GM21576 (cell line): ENCODE data around the gene CCR3.

Experiments used
- ATAC-seq: cut with Tn5 transposase; IDR thresholded peaks from one replicate; pipeline ENCODE4 v1.9.1; 2021; ENCODE audit warnings: mild to moderate bottlenecking, moderate library complexity; ENCODE audit not compliant: unreplicated experiment

CCR3 gene

DNA sequence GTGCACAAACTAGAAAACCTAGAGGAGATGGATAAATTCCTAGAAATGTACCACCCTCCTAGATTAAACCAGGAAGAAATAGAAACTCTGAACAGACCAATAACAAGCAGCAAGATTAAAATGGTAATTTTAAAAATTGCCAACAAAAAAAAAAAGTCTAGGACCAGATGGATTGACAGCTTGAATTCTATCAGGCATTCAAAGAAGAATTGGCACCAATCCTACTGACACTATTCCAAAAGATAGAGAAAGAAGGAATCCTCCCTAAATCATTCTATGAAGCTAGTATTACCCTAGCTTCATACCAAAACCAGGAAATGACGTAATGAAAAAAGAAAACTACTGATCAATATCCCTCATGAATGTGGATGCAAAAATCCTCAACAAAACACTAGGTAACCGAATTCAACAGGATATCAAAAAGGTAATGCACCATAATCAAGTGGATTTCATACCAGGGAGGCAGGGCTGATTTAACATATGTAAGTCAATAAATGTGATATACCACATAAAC is 24.0 kb upstream of the CCR3 start:
- no peak for ATAC-seq

DNA sequence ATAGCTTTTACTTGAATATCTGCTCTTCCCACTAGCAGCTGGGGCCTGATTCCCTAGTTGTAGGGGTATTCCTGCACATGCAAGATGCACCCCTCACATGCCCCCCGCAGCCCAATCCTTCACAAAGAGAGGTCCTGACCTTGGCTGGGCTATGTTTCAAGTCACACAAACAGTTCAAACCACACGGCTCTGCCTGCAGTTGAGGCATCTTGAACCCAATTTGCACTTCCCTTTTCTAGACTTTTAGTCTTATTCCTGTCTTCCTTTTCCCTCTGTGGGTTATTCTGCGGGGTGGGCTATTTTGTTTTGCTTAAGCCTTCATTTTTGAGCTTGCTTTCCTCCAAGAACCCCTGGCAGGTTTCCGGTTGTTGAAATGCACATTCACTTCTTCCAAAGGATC is 20.9 kb upstream of the CCR3 start:
- ATAC-seq, result no peak

DNA sequence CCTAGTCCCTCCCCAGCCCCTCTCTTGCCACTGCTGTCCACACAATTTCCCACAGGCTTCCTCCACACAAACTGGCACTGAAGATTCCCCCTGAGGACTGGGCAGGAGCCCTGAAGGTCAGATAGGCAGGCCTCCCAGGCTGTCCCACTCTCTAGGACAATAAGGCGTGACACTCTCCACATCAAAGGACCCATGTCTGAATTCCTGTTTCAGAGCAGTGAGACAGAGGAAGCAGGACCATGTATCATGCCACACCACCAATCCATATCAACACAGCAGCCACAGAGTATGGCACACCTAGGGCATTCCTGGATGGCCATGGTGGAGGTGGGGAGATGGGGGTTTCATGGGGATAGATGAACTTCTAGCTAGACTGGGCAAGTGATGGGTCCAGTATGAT is 20.3 kb upstream of the CCR3 start:
- ATAC-seq, result no peak

DNA sequence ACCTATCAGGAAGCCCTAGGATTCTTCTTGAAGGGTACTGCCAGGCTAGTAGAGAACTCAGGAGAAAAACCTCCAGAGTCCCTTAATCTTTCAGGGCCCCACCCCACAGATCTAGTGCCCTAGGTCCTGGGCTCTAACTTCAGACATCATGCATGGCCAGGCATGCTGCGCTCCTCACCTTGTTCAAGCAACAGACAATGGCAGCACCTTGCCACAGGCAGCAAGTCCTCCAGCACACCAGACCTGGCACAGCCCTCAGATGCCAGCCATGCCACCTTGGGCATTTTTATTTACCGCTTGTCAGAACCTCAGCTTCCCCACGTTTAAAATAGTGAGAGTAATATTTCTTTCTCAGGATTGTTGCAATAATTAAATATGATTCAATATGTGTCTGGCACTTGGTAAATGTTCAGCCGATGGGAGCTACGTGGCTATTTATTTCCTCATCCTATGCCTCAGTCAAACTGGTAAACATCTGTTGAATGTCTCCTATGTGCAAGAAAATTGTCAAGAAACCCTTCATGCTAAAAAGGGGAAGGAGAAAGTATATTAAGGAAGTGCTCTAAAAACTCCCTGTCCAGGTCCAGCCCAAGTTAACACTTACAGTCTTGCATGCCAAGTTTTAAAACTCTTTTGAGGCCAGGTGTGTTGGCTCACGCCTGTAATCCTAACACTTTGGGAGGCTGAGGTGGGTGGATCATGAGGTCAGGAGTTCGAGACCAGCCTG is 19.7 kb upstream of the CCR3 start:
- ATAC-seq, result no peak

DNA sequence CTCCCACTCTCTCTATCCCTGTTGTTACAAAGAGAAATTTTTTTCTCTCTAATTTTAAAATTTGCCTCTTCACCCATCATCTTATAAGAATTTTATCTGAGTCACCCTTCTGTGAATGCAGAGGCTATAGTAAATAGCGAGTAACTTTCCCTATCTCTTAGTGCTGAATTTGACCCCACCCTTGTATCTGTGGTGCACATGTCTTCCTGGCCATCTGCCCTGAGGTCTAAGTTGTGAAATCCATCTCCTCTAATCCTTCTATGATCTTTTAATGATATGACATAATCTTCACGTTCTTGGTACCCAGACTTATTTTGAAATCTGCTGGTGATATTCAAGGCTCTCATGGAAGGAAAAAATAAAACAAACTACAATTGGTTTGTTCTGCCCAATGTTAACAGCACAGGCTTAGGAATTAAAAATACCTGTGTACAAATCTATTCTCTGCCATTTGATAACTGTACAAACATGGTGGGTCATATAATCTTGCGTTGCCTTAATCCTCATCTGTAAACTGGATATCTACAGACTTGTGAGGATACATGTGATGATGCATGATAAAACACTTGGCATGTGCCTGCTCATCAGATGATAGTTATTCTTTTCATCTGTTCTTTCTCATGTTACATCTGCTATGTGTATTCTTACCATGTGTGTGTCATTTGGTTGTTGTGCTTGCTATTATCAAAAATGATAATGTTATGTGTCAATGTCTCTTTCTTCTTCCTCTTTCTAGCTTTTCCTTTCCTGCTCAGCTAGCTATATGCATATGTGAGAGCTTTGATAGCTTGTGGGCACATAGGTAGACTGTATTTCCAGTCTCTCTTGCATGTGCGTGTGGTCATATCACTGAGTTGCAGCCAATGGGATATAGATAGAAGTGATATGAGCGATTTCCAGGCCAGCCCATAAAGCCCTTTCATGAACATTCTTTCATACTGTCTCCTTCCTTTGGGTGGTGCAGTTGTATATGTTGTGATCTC is 13.7 kb upstream of the CCR3 start:
- no peak for ATAC-seq

DNA sequence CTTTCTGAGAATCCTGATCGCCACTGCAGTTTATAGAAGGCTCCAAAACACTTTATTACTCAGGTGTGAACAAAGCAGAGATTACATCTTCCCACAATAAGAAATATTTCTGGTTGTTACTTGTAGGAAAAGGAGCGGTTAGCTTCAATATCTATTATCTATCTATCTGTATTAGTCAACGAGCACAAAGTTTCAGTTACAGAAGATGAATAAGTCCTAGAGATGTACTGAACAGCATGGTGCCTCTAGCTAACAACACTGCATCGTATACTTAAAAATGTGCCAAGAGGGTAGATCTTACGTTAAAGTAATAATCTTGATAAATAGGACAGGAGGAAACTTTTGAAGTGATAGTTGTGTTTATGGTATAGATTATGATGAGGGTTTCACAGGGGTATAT is 10.9 kb upstream of the CCR3 start:
- ATAC-seq, result no peak

DNA sequence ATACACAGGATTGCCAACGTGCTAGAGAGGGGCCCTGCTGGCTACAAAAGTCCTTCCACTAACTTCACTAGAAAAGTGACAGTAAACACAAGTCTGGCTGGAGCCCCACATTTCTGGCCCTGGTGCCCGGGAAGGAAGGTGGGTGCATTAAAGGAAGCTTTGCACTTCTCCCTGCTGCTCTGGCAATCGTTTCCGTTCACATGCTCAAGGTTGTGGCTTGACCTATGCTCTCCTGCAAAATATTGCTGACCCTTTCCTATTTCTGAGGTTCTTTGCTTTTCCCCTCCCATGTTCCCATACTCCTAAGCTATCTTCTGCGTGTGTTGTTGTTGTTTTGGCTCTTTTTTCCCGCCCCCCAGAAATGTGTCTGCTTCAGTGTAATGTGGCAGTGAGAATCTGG is 9.1 kb upstream of the CCR3 start:
- ATAC-seq, result no peak

DNA sequence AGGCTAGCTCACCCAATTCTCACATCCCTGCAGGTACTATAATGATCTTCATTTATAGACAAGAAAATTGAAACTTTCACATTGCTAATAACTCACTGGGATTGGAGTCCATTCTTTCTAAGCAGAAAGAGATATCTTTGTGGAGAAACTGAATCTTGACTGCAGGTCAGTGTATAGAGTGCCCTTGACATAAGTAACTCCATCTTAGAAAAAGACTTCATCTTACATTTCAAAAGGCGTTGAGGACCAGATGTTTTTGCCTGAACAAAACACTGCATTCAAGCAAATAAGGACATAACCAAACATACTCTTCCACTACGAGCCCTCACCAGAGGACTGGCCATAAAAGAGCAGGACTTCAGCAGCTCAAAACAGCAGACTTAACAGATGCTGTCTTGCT is 6.8 kb upstream of the CCR3 start:
- ATAC-seq, result no peak

DNA sequence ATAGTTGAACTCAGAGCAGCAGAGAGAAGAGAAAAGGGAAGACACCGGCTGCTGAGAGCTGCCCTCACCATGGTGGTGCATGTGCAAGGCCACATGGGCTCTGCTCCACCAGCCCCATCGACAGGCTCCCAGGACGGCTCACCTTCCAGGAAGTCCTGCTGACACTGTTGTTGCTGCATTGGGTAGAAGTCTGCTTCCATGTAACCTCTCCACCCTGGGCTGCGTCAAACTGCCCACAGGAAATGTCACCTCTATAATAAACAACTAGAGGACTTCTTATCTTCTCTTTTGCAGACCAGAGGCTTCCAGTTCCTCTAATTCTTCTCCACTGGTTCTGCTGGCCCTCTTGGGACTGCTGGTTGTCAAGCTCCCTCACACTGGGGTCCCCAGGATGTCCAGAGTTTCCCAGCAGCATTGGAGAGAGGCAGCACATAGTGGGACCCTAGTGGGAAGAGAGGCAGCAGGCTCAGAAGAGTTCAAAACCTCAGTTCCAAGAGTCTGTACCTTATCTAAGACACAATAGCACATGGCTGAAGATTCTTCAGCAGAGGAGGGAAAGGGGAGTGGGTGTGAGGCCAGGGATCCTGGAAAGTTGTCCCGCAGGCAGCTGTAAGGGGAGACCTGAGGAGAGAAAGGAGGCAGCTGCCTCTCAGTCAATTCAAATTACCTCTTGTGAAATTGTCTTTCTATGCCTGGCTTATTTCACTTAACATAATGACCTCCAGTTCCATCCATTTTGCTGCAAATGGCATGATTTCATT is 5.8 kb upstream of the CCR3 start:
- no peak for ATAC-seq

DNA sequence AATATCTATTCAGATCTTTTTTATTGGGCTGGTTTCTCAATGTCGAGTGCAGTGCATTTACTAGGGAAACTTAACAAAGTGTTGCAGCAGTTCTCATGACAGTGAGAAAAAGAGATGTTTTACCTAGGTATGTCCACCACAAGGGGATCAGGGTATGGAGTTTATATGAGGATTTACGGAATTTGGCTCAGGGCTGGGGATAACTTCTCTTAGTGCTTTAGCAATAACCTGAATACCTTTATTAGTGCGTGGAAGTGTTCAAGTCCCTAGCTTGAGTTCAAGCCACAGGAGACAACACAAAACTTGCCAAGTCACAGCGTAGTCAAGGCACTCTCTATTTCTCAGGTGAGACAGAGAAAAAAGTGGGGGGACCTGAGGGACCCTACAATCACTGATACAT is 3.9 kb upstream of the CCR3 start:
- ATAC-seq, result no peak

DNA sequence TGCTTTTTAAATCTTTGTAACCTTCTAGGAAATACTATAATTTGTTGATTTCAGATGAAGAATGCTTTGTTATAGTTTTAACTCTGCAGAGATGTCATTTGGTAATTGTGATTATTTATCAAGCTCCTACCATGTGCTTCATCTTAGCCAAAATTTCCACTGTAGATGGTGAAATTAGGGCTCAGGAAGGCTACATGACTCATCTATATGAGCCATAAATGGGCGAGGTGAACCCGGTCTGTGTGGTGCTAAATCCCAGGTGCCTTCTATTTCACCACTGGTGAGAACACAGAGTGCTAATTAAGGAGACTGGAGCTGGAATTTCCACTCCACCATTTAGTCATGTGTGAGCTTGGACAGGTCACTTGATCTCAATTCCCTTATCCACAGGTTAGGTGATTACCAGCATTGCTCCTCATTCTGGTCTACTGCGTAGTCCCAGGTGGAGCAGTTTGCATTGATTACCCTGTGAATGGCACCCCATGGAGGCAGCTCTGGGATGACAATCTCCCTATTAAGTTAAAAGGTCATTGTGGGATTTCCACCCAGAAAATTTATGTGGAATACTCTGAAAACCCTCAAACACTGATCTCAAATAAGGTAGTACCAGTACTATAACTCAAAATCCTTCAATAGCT is 2.8 kb upstream of the CCR3 start:
- ATAC-seq, result no peak

DNA sequence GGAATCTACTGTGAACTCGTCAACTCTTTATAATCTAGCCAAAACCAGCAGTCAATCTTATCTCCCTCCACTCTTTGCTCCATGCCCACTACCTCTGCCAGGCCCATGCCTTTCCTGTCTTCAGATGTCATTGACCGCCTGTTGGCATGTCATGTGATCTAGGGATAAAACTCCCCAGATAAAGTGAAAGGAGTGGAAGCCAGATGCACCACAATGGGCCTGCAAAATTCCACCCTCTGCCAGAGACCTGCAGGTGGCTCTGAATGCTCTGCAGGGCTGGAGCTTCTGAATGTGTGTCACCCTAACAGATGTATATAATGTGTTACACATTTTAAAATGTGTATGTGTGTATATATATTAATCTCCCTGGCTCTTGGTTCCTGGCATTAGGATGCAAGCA is 2.3 kb upstream of the CCR3 start:
- ATAC-seq, result no peak

DNA sequence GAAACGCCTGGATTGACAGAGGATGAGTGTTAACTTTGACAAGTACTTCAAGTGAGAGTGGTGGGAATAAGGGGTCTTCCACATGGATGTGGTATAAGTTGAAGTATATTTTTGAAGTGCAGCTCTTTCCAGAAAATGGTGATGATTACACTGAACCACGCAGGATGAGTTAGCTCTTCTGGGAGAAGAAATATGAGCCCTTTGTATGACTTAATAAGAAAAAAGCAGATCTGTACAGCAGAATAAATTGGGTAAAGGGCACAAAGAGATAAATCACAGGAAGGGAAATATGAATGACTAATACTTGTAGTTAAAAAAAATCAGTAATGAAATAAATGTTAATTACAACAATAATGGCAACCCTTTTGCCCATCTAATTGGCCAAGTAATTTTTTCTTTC is 1.3 kb downstream of the CCR3 start:
- no peak for ATAC-seq

DNA sequence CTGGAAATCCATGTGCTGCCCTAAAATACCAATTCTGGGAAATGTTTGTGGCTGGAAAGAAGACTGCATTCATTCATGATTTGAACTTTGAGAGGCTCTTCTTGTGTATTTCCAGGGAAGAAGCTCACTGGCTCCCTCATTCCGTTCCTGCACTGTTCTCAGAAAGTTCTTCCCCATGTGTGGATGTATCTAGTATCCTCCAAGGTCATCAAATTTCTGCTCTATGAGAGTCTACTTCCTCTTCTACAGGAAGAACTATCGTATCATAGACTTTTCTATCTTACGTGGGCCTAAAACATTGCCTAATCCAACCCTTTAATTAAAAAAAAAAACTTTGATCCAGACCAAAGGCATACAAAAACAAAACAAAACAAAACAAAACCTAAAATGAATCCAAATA is 2.9 kb downstream of the CCR3 start:
- no peak for ATAC-seq

DNA sequence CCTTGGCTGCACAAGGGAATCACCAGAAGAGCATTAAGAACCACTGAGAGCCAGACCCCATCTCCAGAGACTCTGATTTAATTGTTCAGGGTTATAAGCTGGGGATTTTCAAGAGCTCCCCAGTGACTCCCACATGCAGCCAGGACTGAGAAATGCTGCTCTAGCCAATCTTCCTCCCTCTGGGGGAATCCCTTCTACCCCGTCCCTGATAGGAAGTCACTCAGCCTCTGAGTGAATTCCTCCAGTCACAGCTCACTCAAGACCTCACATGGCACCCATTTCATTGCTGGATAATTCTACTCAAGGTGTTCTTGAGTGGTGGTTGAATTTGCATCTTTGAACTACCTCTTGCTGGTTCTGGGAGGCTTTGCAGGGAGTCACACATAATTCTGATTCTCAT is 10.7 kb downstream of the CCR3 start:
- ATAC-seq, result no peak

DNA sequence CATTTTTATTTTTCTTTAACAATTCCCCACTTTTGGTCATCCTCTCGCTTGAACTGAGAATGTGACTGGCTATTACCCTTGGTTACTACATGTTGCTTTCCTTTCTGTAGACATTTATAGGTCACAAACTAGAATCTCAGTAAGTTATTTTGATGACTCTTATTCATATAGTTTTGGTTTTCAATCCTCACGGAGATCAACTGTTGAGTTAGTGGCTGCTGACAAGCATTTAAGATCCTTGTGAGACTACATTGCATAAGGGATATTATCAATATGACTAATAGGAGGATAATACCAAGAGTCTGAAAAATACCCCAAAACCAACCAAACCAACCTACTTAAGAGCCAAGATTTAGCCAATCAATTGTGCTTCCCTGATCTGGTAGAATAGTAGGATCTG is 16.3 kb downstream of the CCR3 start:
- no peak for ATAC-seq

DNA sequence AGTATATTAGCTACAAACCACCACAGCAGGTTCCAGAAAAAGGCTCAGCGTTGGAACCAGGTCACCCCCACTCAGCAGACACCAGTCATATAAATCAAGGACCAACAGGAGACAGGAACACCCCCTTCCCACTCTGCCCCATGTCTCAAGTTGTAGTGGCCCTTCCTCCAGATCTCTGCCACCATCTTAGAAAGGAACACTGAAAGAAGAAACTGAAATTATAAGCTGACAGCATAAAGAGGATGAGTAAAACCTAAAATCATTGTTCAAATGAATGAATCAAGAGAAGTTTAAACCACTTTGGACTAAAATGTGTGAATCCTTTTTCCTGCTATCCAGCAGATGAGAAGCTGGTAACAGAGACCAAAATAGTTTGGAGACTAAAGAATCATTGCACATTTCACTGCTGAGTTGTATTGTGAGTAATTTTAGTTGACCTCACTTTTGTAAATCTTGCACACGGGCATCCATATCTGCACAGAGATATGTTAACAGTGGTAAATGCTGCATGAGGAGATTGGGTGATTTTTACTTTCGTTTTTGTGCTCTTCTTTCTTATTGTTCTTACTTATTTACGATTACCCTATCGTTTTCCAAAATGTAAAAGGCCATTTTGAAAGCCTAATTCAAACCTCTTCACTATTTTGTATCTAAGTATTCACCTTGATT is 19.8 kb downstream of the CCR3 start:
- no peak for ATAC-seq

DNA sequence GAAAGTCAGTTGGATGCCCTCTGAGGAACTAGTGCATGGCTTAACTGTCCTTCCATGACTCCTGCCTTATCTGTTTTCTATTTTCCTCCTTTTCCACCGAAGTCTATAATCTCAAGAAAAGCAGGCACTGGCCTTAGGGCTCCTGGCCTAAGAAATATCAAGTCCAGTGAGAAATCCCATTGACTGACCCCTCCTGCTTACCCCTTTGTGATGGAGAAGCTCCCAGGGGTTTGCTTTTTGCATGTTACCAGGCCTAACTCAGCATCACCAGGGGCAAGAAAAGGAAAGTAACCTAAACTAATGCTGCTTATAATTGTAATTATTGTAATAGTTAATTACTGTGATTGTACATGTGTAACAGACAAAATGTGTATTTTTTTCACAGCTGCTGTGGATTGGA is 21.7 kb downstream of the CCR3 start:
- ATAC-seq, result no peak

DNA sequence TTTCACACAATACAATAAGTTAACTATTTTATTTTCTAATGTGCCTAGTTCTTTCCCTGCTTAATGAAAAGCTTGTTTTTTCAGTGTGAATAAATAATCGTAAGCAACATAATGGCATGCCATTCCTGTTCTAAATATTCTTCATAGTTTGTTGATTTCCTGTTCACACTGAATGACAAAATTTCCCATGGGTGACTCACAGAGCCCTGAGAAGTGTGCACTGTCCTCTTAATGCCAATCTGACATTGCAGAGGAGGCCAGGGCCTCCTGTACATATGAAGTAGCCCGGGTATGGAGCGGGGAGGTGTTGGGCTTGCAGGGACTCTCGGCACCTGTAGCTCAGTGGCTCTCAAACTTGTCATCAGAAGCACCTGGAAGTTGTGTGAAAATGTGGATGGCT is 24.3 kb downstream of the CCR3 start:
- ATAC-seq, result no peak

DNA sequence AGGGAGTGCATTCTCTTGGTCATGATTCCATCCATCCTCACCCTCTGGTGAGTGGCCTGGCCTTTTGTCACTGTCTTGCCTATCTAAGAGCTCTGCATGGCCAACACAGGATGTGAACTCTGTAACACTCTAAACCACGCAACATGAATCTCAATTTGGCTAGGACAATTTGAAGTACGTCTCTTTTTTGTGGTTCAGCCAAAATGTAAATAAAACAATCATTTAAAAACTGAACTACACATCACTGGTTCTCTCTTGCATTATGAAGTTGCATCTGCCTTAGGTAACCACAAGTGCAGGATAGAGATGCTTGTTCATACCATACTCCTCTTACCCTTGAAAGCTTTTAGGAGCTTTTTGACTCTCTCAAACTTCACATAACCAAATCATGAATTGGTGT is 27.3 kb downstream of the CCR3 start:
- ATAC-seq, result no peak
